GM23248 (cell line): Measurements from ENCODE around the gene OVOL1. TPM values are rescaled to one million over a fixed set of nuclear protein-coding genes. Genes with fewer than 3 reads are reported as not detected.

ENCODE experiments used
- DNase-seq: peaks from one replicate; pipeline ENCODE4 v3.0.0-alpha.2; 2015
- H2AFZ ChIP-seq: fragments of 200-600 bp; sonication (generic); 2 replicates; pipeline ENCODE4 v1.6.1; 2016; ENCODE audit warnings: antibody characterized with exemption
- H3F3A ChIP-seq: fragments of 200-600 bp; sonication (generic); 2 replicates; pipeline ENCODE4 v1.6.1; 2016; ENCODE audit warnings: mild to moderate bottlenecking, antibody characterized with exemption, mixed run types; ENCODE audit not compliant: insufficient read depth
- H3K27ac ChIP-seq: fragments of 200-600 bp; sonication (generic); 2 replicates; pipeline ENCODE4 v1.5.1; 2016; ENCODE audit warnings: mild to moderate bottlenecking
- H3K27me3 ChIP-seq: fragments of 200-600 bp; sonication (generic); replicated peaks from 2 replicates; pipeline ENCODE4 v1.6.1; 2016; ENCODE audit warnings: mild to moderate bottlenecking; ENCODE audit not compliant: insufficient read depth
- H3K36me3 ChIP-seq: fragments of 200-600 bp; sonication (generic); 2 replicates; pipeline ENCODE4 v1.6.1; 2016; ENCODE audit warnings: low read depth, mild to moderate bottlenecking
- H3K4me1 ChIP-seq: fragments of 200-600 bp; sonication (generic); 2 replicates; pipeline ENCODE4 v1.6.1; 2016; ENCODE audit warnings: mild to moderate bottlenecking; ENCODE audit not compliant: insufficient read depth
- H3K4me2 ChIP-seq: fragments of 200-600 bp; sonication (generic); one replicate; pipeline ENCODE4 v1.6.1; 2016; ENCODE audit warnings: mild to moderate bottlenecking; ENCODE audit not compliant: unreplicated experiment
- H3K4me3 ChIP-seq: fragments of 200-600 bp; sonication (generic); 2 replicates; pipeline ENCODE4 v1.5.1; 2016; ENCODE audit warnings: mild to moderate bottlenecking
- H3K79me2 ChIP-seq: fragments of 200-600 bp; sonication (generic); 2 replicates; pipeline ENCODE4 v1.6.1; 2016; ENCODE audit warnings: mild to moderate bottlenecking; ENCODE audit not compliant: insufficient read depth
- H3K9ac ChIP-seq: fragments of 200-600 bp; sonication (generic); 2 replicates; pipeline ENCODE4 v1.6.1; 2016; ENCODE audit warnings: mild to moderate bottlenecking
- H3K9me2 ChIP-seq: fragments of 200-600 bp; sonication (generic); 2 replicates; pipeline ENCODE4 v1.6.1; 2016; ENCODE audit warnings: mixed run types, mild to moderate bottlenecking, moderate library complexity; ENCODE audit not compliant: insufficient read depth
- H3K9me3 ChIP-seq: fragments of 200-600 bp; sonication (generic); one replicate; pipeline ENCODE4 v1.6.1; 2017; ENCODE audit warnings: low read depth
- H4K20me1 ChIP-seq: fragments of 200-600 bp; sonication (generic); 2 replicates; pipeline ENCODE4 v1.6.0; 2016; ENCODE audit not compliant: insufficient read depth
- EZH2 ChIP-seq: fragments of 200-600 bp; sonication (generic); IDR thresholded peaks from 2 replicates; pipeline ENCODE4 v1.6.1; 2018; ENCODE audit warnings: antibody characterized with exemption, mild to moderate bottlenecking; ENCODE audit not compliant: insufficient read depth, poor library complexity, severe bottlenecking
- EZH2phosphoT487 ChIP-seq: fragments of 200-600 bp; sonication (generic); IDR thresholded peaks from 2 replicates; pipeline ENCODE4 v1.6.1; 2018; ENCODE audit warnings: antibody characterized with exemption, moderate library complexity, mild to moderate bottlenecking, low read depth; ENCODE audit not compliant: insufficient read depth
- WGBS, 2 experiments: methylation state at CpG; one replicate each; pipeline ENCODE4 v1.1.6; 2015 to 2017; ENCODE audit warnings: low lambda C conversion rate in 2 of 2, low coverage in 1 of 2; ENCODE audit errors: missing lambda C conversion rate in 2 of 2; 5-methylcytosine and 5-hydroxymethylcytosine counted together
- in situ Hi-C: fragments of 300-500 bp; cut with MboI; formaldehyde crosslinking; loops from 2 replicates; pipeline ENCODE4 v1.15.0; 2020
- polyA plus RNA-seq: library from polyadenylated mRNA; unstranded; fragments of >200 nt; fragmentation: Nextera tagmentation; extraction: Ambion mirVana; gene quantifications from 2 replicates; pipeline ENCODE4 v1.2.1, GENCODE V29; 2016
- total RNA-seq: library from RNA; depleted of rRNA; stranded (reverse); fragments of >200 nt; shearing (Covaris generic); gene quantifications from 2 replicates; pipeline ENCODE4 v1.2.3, GENCODE V29; 2014

Gene OVOL1
- total and polyA plus RNA-seq, 2 experiments from 2014 or later = not detected

DNA sequence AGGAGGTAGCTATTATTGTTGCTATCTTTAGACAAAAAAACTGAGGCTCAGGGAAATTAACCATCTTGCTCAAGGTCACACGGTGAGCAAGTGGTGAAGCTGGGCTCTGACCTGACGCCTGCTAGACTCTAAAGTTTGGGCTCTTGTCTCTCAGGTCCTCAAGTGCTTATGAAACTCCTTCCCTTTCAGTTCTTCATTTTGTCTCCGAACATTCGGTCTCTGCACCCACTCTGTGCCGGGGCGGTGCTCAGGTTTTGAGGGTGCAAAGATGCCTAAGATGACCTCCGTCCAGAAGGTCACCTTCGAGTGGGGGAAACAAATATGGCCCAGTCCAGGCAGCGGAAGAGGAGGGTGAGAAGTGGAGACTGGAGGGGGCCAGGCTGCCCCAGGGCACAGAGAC lies 16.0 kb downstream of the OVOL1 start:
- no peaks in the 10 kb centered on the region for H3K4me1 ChIP-seq
- DNase-seq = no peak
- H3K27me3 ChIP-seq = peaks cover 35% of the 10 kb centered on the region; the same call in 1 of the 2 replicates
- no peak overlapping the region for H3K4me2 ChIP-seq
- WGBS, 2 experiments = 66 to 72% methylated on average over 9 of the region's 9 CpGs
- no peaks in the 10 kb centered on the region for H3F3A ChIP-seq
- in situ Hi-C loops = no loop called here
- no peak overlapping the region for H3K27ac ChIP-seq
- H4K20me1 ChIP-seq = no peaks in the 10 kb centered on the region
- H3K36me3 ChIP-seq = no peaks in the 10 kb centered on the region
- no peak overlapping the region for H3K9ac ChIP-seq
- H3K4me3 ChIP-seq = no peak overlapping the region
- H2AFZ ChIP-seq = no peak overlapping the region
- H3K9me2 ChIP-seq = no peaks in the 10 kb centered on the region
- H3K9me3 ChIP-seq = no peaks in the 10 kb centered on the region
- no peak for TF ChIP-seq EZH2
- no peak for TF ChIP-seq EZH2phosphoT487
- no peaks in the 10 kb centered on the region for H3K79me2 ChIP-seq

DNA sequence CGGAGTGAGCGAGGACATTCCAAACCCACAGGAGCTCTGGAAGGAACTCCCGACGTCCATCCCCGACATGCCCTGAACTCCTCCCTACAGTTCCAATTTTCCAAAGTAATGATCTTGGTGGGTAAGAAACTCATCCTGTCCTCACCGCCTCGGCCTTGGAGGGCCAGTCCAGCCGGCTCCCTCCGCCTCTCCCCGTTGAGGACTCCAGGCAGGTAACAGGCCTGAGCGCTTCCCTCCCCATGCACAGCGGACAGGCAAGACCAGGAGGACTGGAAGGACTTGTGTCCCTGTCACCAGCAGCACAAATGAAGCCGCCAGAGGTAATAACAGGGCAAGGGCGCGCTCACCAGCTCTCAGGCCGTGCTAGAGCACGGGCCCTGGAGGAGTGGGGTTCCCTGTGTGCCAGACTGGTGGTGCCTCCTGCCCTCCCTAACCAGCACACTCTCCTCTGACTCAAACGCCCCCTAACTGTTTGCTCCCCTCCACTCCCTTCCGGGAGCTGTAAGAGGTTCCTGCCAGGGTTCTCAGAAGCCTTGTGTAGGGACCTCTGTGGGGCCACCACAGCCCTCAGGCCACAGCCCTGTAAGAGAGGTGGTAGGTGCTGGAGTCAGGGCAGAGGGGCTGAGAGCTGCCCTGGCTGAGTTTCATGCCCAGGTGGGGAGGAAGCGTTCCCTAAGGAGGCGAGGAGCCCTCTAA lies 17.1 kb downstream of the OVOL1 start:
- 39 to 41% methylated on average over 21 of the region's 21 CpGs for WGBS, 2 experiments

DNA sequence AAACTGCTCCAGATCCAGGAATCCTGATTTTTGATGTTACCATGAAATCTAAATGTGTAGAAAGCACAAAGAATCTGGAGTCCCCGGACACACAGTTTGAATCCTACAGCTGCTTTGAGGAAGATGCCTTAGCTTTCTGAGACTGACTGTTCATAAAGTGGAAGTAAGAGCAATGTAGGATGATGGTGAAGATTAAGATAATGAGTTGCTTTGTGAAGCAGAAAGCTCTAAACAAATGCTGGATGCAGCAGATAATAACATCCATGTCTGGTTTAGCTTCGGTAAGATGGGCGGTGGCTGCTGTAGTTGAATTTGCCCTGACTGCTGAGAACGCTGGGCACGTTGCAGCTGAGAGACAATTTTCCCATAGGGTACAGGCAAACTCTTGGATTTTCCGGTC lies 20.1 kb downstream of the OVOL1 start:
- H3K9ac ChIP-seq = no peak overlapping the region
- H3F3A ChIP-seq = no peaks in the 10 kb centered on the region
- peaks cover 25% of the 10 kb centered on the region; the same call in 1 of the 2 replicates for H3K27me3 ChIP-seq
- WGBS, 2 experiments = 33 to 41% methylated on average over 6 of the region's 6 CpGs
- H3K79me2 ChIP-seq = no peaks in the 10 kb centered on the region
- DNase-seq = no peak
- no peaks in the 10 kb centered on the region for H4K20me1 ChIP-seq
- H3K9me2 ChIP-seq = no peaks in the 10 kb centered on the region
- H3K4me3 ChIP-seq = no peak overlapping the region
- no peak overlapping the region for H3K27ac ChIP-seq
- no peaks in the 10 kb centered on the region for H3K9me3 ChIP-seq
- H3K36me3 ChIP-seq = no peaks in the 10 kb centered on the region
- in situ Hi-C loops = no loop called here
- H2AFZ ChIP-seq = no peak overlapping the region
- no peak for TF ChIP-seq EZH2
- no peaks in the 10 kb centered on the region for H3K4me1 ChIP-seq
- H3K4me2 ChIP-seq = no peak overlapping the region

More for the DNA sequence above, 17.1 kb downstream of the OVOL1 start:
- DNase-seq = no peak
- Histone ChIP-seq H3K9me3 (no peaks in the 10 kb centered on the region), H3K27ac (no peak overlapping the region), H3K4me3 (no peak overlapping the region), H3K79me2 (no peaks in the 10 kb centered on the region), H3F3A (no peaks in the 10 kb centered on the region), H3K36me3 (no peaks in the 10 kb centered on the region), H4K20me1 (no peaks in the 10 kb centered on the region), H3K4me2 (no peak overlapping the region), H3K9me2 (no peaks in the 10 kb centered on the region), H3K9ac (no peak overlapping the region), H3K27me3 (peaks cover 35% of the 10 kb centered on the region; the same call in 1 of the 2 replicates), H3K4me1 (no peaks in the 10 kb centered on the region), H2AFZ (no peak overlapping the region)
- in situ Hi-C loops = no loop called here
- TF ChIP-seq EZH2 (no peak), EZH2phosphoT487 (no peak)

- no peak overlapping the region for H3K4me2 ChIP-seq
- H3K9me3 ChIP-seq = no peaks in the 10 kb centered on the region
- TF ChIP-seq EZH2phosphoT487 (no peak), EZH2 (no peak)
- in situ Hi-C loops = no loop called here
- no peak overlapping the region for H3K27ac ChIP-seq
- no peaks in the 10 kb centered on the region for H3K36me3 ChIP-seq
- WGBS, 2 experiments = 70 to 74% methylated on average over 19 to 20 of the region's 20 CpGs
- no peaks in the 10 kb centered on the region for H3K79me2 ChIP-seq
- H3K9me2 ChIP-seq = no peaks in the 10 kb centered on the region
- no peak overlapping the region for H3K4me3 ChIP-seq
- no peak overlapping the region for H2AFZ ChIP-seq
- no peaks in the 10 kb centered on the region for H3K4me1 ChIP-seq
- H3K27me3 ChIP-seq = peaks cover 11% of the 10 kb centered on the region; the same call in 1 of the 2 replicates
- no peak overlapping the region for H3K9ac ChIP-seq
- H4K20me1 ChIP-seq = no peaks in the 10 kb centered on the region
- DNase-seq = no peak
- no peaks in the 10 kb centered on the region for H3F3A ChIP-seq
These were observed 22.0 kb downstream of the OVOL1 start for GRCh38 chr11:65808744-65809341.
